Breast epithelium (tissue), 3 donors: ENCODE data around the gene BICD1.

Source experiments
- CTCF ChIP-seq, 3 donors: fragments of 450-650 bp; IDR thresholded peaks; one replicate each; pipeline ENCODE4 v1.5.1; 2016 to 2017; ENCODE audit warnings: antibody characterized with exemption in 3 of 3, mild to moderate bottlenecking in 3 of 3, moderate library complexity in 3 of 3
- POLR2A ChIP-seq: fragments of 450-650 bp; IDR thresholded peaks from one replicate; pipeline ENCODE4 v1.6.1; 2016; ENCODE audit warnings: antibody characterized with exemption, mild to moderate bottlenecking, moderate library complexity

GRCh38 chr12:32074432-32074831 lies 32.2 kb upstream of the BICD1 start:
- no peak for TF ChIP-seq CTCF (IDR thresholded peaks at IDR 0.05)
- no peak for TF ChIP-seq POLR2A
